ENCODE data around the gene NUP98.

Gene NUP98

GRCh38 chr11:3707176-3707575 lies 90.2 kb downstream of the NUP98 start:
- Histone ChIP-seq H3K9me3 (ENCODE audit: control insufficient read depth, low read length) (no peaks in the 10 kb centered on the region), H3K36me3 (ENCODE audit: control insufficient read depth, insufficient read depth, low read length) (peaks cover 47% of the 10 kb centered on the region), H3K4me3 (ENCODE audit: insufficient read depth, low read depth, low read length) (no peak overlapping the region), H3K27me3 (ENCODE audit: control insufficient read depth, insufficient read depth, low read length, poor library complexity, severe bottlenecking) (no peaks in the 10 kb centered on the region), H3K27ac (ENCODE audit: insufficient read depth, low read depth, low read length, poor library complexity, severe bottlenecking) (no peak overlapping the region), H3K4me1 (ENCODE audit: control insufficient read depth, insufficient read depth, low read length) (no peaks in the 10 kb centered on the region)
- WGBS, 2 experiments: 94 to 95% methylated on average over 1 of the region's 2 CpGs

DNA sequence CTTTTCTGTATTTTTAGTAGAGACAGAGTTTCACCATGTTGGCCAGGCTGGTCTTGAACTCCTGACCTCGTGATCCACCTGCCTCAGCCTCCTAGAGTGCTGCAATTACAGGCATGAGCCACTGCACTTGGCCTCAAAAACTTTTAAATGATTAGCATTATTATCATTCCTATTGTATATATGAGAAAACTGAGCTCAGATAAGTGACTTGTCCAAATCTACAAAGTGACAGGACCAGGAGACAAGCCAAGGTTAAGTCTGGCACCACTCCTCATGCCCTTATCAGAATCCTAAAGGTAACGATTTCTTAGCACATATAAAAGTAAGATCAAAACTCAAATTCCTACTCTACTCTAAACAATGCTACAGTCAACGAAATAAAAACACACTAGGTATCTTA lies 94.0 kb downstream of the NUP98 start:
- Histone ChIP-seq H3K4me1 (ENCODE audit: control insufficient read depth, insufficient read depth, low read length) (no peaks in the 10 kb centered on the region), H3K4me3 (ENCODE audit: insufficient read depth, low read depth, low read length) (no peak overlapping the region), H3K9me3 (ENCODE audit: control insufficient read depth, low read length) (no peaks in the 10 kb centered on the region), H3K27ac (ENCODE audit: insufficient read depth, low read depth, low read length, poor library complexity, severe bottlenecking) (no peak overlapping the region), H3K27me3 (ENCODE audit: control insufficient read depth, insufficient read depth, low read length, poor library complexity, severe bottlenecking) (no peaks in the 10 kb centered on the region), H3K36me3 (ENCODE audit: control insufficient read depth, insufficient read depth, low read length) (peaks cover 63% of the 10 kb centered on the region)
- 94 to 100% methylated on average over 3 of the region's 3 CpGs for WGBS, 2 experiments

DNA sequence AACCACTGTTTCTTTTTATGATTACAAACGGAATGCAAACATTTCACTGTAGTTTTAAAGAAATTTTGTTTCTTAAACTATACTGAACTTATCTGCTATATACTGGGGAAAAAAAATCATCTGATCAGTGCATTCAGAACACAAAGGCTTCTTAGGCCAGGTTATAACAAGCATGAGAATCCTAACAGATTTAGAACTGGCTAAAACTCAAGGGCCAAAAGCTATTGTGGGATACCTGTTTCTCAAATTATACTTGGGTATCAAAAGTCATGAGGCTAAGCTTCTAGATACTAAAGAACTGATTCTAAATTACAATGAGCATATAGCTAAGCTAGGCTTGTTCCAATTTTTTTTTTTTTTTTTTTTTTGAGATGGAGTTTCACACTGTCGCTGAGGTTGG lies 96.4 kb downstream of the NUP98 start:
- Histone ChIP-seq H3K4me3 (ENCODE audit: insufficient read depth, low read depth, low read length) (no peak overlapping the region), H3K27me3 (ENCODE audit: control insufficient read depth, insufficient read depth, low read length, poor library complexity, severe bottlenecking) (no peaks in the 10 kb centered on the region), H3K36me3 (ENCODE audit: control insufficient read depth, insufficient read depth, low read length) (peaks cover 62% of the 10 kb centered on the region), H3K4me1 (ENCODE audit: control insufficient read depth, insufficient read depth, low read length) (no peaks in the 10 kb centered on the region), H3K27ac (ENCODE audit: insufficient read depth, low read depth, low read length, poor library complexity, severe bottlenecking) (no peak overlapping the region), H3K9me3 (ENCODE audit: control insufficient read depth, low read length) (no peaks in the 10 kb centered on the region)
- WGBS, 2 experiments: 93 to 98% methylated on average over 1 to 2 of the region's 2 CpGs

DNA sequence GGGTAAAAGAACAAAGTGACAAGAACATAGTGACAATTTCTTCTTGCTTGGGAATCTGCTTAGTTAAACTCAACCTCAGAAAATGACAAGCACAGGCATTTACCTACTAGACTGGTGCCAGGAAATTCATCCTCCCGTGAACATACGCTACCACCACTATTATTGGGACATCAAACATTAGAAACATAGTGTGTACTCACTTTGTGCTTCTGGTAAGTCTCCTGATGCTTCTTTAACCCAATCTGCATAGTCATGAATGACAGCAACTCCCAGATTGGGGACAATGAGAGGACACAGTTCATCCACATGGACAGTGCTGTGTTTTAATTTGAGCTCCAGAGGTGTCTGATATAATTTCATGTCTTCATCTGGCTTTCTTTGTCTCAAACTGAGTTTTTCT lies 96.9 kb downstream of the NUP98 start:
- no peaks in the 10 kb centered on the region for H3K9me3 ChIP-seq (ENCODE audit: control insufficient read depth, low read length)
- H3K27ac ChIP-seq (ENCODE audit: insufficient read depth, low read depth, low read length, poor library complexity, severe bottlenecking): no peak overlapping the region
- H3K27me3 ChIP-seq (ENCODE audit: control insufficient read depth, insufficient read depth, low read length, poor library complexity, severe bottlenecking): no peaks in the 10 kb centered on the region
- WGBS, 2 experiments: 92 to 100% methylated on average over 2 of the region's 2 CpGs
- H3K4me3 ChIP-seq (ENCODE audit: insufficient read depth, low read depth, low read length): no peak overlapping the region
- H3K4me1 ChIP-seq (ENCODE audit: control insufficient read depth, insufficient read depth, low read length): no peaks in the 10 kb centered on the region
- peaks cover 62% of the 10 kb centered on the region for H3K36me3 ChIP-seq (ENCODE audit: control insufficient read depth, insufficient read depth, low read length)

DNA sequence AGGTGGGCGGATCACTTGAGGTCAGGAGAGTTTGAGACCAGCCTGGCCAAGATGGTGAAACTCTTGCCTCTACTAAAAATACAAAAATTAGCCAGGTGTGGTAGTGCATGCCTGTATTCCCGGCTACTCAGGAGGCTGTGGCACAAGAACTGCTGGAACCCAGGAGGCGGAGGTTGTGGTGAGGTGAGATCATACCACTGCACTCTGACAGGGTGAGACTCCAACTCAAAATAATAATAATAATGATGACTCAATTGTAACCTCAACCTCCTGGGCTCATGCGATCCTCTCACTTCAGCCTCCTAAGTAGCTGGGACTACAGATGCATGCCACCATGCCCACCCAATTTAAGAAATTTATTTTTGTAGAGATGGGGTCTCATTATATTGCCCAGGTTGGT lies 110.6 kb downstream of the NUP98 start:
- WGBS, 2 experiments: 94 to 95% methylated on average over 3 to 4 of the region's 4 CpGs

DNA sequence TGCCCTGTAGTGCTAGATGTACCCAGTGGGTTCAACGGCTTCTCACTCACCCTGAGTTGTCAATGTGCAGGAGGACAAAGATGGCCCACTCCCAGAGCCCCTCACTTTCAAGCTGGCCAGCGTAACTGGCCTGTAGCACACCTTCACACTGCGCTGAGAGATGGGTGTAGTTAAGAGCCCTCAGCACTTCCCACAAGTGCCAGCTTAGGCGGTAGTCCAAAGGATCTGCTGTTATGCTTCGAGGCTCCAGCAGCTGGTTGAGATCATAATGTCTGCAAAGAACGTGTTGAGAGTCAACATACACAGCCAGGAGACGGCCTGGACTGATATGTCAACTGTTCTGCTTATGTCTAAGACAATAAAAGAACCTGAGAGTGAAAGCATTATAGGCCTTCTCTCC lies 111.4 kb downstream of the NUP98 start:
- no peaks in the 10 kb centered on the region for H3K9me3 ChIP-seq (ENCODE audit: control insufficient read depth, low read length)
- no peak overlapping the region for H3K4me3 ChIP-seq (ENCODE audit: insufficient read depth, low read depth, low read length)
- H3K36me3 ChIP-seq (ENCODE audit: control insufficient read depth, insufficient read depth, low read length): peaks cover 40% of the 10 kb centered on the region
- H3K4me1 ChIP-seq (ENCODE audit: control insufficient read depth, insufficient read depth, low read length): no peaks in the 10 kb centered on the region
- H3K27ac ChIP-seq (ENCODE audit: insufficient read depth, low read depth, low read length, poor library complexity, severe bottlenecking): no peak overlapping the region
- H3K27me3 ChIP-seq (ENCODE audit: control insufficient read depth, insufficient read depth, low read length, poor library complexity, severe bottlenecking): no peaks in the 10 kb centered on the region
- 95% methylated on average over 7 of the region's 7 CpGs for WGBS, 2 experiments

More for the DNA sequence above, 110.6 kb downstream of the NUP98 start:
- Histone ChIP-seq H3K27me3 (ENCODE audit: control insufficient read depth, insufficient read depth, low read length, poor library complexity, severe bottlenecking) (no peaks in the 10 kb centered on the region), H3K27ac (ENCODE audit: insufficient read depth, low read depth, low read length, poor library complexity, severe bottlenecking) (no peak overlapping the region), H3K4me3 (ENCODE audit: insufficient read depth, low read depth, low read length) (no peak overlapping the region), H3K9me3 (ENCODE audit: control insufficient read depth, low read length) (no peaks in the 10 kb centered on the region), H3K36me3 (ENCODE audit: control insufficient read depth, insufficient read depth, low read length) (peaks cover 43% of the 10 kb centered on the region), H3K4me1 (ENCODE audit: control insufficient read depth, insufficient read depth, low read length) (no peaks in the 10 kb centered on the region)

DNA sequence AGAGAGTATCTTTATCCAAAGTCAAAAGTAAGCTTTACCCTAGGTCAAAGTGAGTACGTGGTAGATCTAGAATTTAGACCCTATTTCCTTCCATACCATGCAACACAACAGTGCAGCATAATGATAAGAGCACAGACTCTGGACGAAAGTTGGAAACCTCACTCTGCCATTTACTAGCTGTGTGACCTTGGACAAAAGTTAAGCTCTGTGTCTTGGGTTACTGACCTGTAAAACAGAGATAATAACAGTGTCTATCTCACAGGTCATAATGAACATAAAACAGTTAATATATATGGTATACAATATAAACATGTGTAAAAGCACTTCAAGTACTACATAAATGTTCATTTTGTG lies 112.6 kb downstream of the NUP98 start:
- no peak overlapping the region for H3K27ac ChIP-seq (ENCODE audit: insufficient read depth, low read depth, low read length, poor library complexity, severe bottlenecking)
- no peaks in the 10 kb centered on the region for H3K27me3 ChIP-seq (ENCODE audit: control insufficient read depth, insufficient read depth, low read length, poor library complexity, severe bottlenecking)
- no peaks in the 10 kb centered on the region for H3K9me3 ChIP-seq (ENCODE audit: control insufficient read depth, low read length)
- 95 to 96% methylated on average over 2 of the region's 2 CpGs for WGBS, 2 experiments
- H3K4me3 ChIP-seq (ENCODE audit: insufficient read depth, low read depth, low read length): no peak overlapping the region
- H3K4me1 ChIP-seq (ENCODE audit: control insufficient read depth, insufficient read depth, low read length): no peaks in the 10 kb centered on the region
- peaks cover 47% of the 10 kb centered on the region for H3K36me3 ChIP-seq (ENCODE audit: control insufficient read depth, insufficient read depth, low read length)

DNA sequence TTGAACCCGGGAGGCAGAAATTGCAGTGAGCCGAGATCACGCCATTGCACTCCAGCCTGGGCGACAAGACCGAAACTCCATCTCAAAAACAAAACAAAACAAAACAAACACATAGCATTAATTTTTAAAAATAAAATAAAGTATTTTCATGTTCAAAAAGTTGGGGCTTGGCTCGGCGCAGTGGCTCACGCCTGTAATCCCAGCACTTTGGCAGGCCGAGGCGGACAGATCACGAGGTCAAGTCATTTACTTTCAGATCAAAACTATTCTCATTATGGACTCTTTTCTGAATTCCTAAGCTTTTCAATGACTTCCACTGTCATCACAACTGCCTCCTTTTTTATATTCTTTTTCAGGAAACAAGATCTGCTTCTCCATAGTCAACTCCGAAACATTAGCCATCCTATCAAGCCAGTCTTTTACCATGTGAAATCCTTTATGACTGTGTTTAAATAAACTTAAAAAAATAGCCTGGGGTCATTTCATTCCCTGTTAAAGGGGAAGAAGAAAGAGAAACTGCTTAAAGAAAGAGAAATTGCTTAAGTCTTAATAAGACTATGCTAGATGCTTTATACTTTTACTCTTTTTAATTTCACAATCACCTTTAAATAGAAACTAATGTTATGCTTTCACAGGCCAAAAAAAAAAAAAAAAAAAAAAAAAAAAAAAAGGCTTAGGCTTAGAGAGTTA lies 113.1 kb downstream of the NUP98 start:
- no peak overlapping the region for H3K27ac ChIP-seq (ENCODE audit: insufficient read depth, low read depth, low read length, poor library complexity, severe bottlenecking)
- no peaks in the 10 kb centered on the region for H3K9me3 ChIP-seq (ENCODE audit: control insufficient read depth, low read length)
- peaks cover 48% of the 10 kb centered on the region for H3K36me3 ChIP-seq (ENCODE audit: control insufficient read depth, insufficient read depth, low read length)
- no peak overlapping the region for H3K4me3 ChIP-seq (ENCODE audit: insufficient read depth, low read depth, low read length)
- no peaks in the 10 kb centered on the region for H3K27me3 ChIP-seq (ENCODE audit: control insufficient read depth, insufficient read depth, low read length, poor library complexity, severe bottlenecking)
- H3K4me1 ChIP-seq (ENCODE audit: control insufficient read depth, insufficient read depth, low read length): no peaks in the 10 kb centered on the region
- WGBS, 2 experiments: 94 to 96% methylated on average over 8 of the region's 12 CpGs

GRCh38 chr11:3683039-3683438 lies 114.3 kb downstream of the NUP98 start:
- Histone ChIP-seq H3K36me3 (ENCODE audit: control insufficient read depth, insufficient read depth, low read length) (peaks cover 59% of the 10 kb centered on the region), H3K9me3 (ENCODE audit: control insufficient read depth, low read length) (no peaks in the 10 kb centered on the region)
- WGBS, 2 experiments: 97 to 98% methylated on average over 9 of the region's 9 CpGs

DNA sequence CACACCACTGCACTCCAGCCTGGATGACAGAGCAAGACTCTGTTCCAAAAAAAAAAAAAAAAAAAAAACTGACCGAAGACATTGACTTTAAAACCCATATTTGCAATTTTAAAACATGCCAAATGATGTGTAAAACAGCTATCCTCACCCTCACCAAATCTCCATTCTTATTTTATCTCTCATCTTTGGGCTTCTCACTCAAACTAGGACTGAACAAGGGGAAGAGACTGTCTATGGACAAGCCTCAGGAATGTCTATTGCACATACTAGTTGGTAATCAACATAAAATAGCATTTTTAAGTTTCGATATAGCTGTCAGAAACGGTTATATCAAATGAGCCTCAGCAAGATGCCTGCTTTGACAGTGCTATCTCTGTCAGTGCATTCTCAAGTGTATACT lies 118.3 kb downstream of the NUP98 start:
- Histone ChIP-seq H3K27ac (ENCODE audit: insufficient read depth, low read depth, low read length, poor library complexity, severe bottlenecking) (no peak overlapping the region), H3K9me3 (ENCODE audit: control insufficient read depth, low read length) (no peaks in the 10 kb centered on the region), H3K4me1 (ENCODE audit: control insufficient read depth, insufficient read depth, low read length) (no peaks in the 10 kb centered on the region), H3K4me3 (ENCODE audit: insufficient read depth, low read depth, low read length) (no peak overlapping the region), H3K27me3 (ENCODE audit: control insufficient read depth, insufficient read depth, low read length, poor library complexity, severe bottlenecking) (no peaks in the 10 kb centered on the region), H3K36me3 (ENCODE audit: control insufficient read depth, insufficient read depth, low read length) (peaks cover 62% of the 10 kb centered on the region)
- 91 to 96% methylated on average over 3 of the region's 3 CpGs for WGBS, 2 experiments

More at GRCh38 chr11:3683039-3683438, 114.3 kb downstream of the NUP98 start:
- H3K27ac ChIP-seq (ENCODE audit: insufficient read depth, low read depth, low read length, poor library complexity, severe bottlenecking): no peak overlapping the region
- no peaks in the 10 kb centered on the region for H3K4me1 ChIP-seq (ENCODE audit: control insufficient read depth, insufficient read depth, low read length)
- no peak overlapping the region for H3K4me3 ChIP-seq (ENCODE audit: insufficient read depth, low read depth, low read length)
- H3K27me3 ChIP-seq (ENCODE audit: control insufficient read depth, insufficient read depth, low read length, poor library complexity, severe bottlenecking): no peaks in the 10 kb centered on the region

- Histone ChIP-seq H3K27ac (ENCODE audit: insufficient read depth, low read depth, low read length, poor library complexity, severe bottlenecking) (no peak overlapping the region), H3K9me3 (ENCODE audit: control insufficient read depth, low read length) (no peaks in the 10 kb centered on the region), H3K4me1 (ENCODE audit: control insufficient read depth, insufficient read depth, low read length) (no peaks in the 10 kb centered on the region), H3K27me3 (ENCODE audit: control insufficient read depth, insufficient read depth, low read length, poor library complexity, severe bottlenecking) (no peaks in the 10 kb centered on the region), H3K4me3 (ENCODE audit: insufficient read depth, low read depth, low read length) (no peak overlapping the region), H3K36me3 (ENCODE audit: control insufficient read depth, insufficient read depth, low read length) (peaks cover 53% of the 10 kb centered on the region)
- WGBS, 2 experiments: 96 to 97% methylated on average over 11 of the region's 11 CpGs
Measured at GRCh38 chr11:3675971-3676370, 121.4 kb downstream of the NUP98 start.
